Cardiac septum (tissue), 1 donor: ENCODE data around the gene ATP6AP1. TPM values are rescaled to one million over a fixed set of nuclear protein-coding genes. Genes with fewer than 3 reads are reported as not detected.
"Not testable (repeated sequence)": the region's sequence is repeated elsewhere in the genome, so short reads cannot be mapped to it uniquely, and the experiment has no call there.

Experiments
- DNase-seq: peaks from one replicate; pipeline ENCODE4 v3.0.0-alpha.2; 2020; ENCODE audit warnings: low spot score
- intact Hi-C: fragments of 100-400 bp; cut with DNase I; formaldehyde crosslinking; loops from one replicate; pipeline ENCODE4 v1.14.0; 2022
- total RNA-seq: library from RNA; stranded (reverse); fragmentation: NEBNext Ultra II Directional; extraction: Animal tissue kit (Norgen Biotek cat#: 25700); gene quantifications from one replicate; pipeline ENCODE4 v1.2.1, GENCODE V29; 2021
- donor health status: DM: no; HTN: no; CAD: no.

ATP6AP1 gene
- total RNA-seq, 1 donor from 2014 or later, result 86.1 TPM

- DNase-seq, result peak; percentile 92
- intact Hi-C loops, result loop anchor here (10.0 kb wide), 1 partner anchor 46 kb away; the partner anchor contains the start of gene FAM50A
Observed at GRCh38 chrX:154398668-154399526, 29.6 kb upstream of the ATP6AP1 start.

GRCh38 chrX:154399527-154400368 is 28.7 kb upstream of the ATP6AP1 start:
- intact Hi-C loops, result loop anchor here (10.0 kb wide), 1 partner anchor 45 kb away; the partner anchor contains the start of gene FAM50A
- DNase-seq, result no peak

- DNase-seq, intact Hi-C loops: not testable (repeated sequence)
Observed at GRCh38 chrX:154400369-154400817, 28.1 kb upstream of the ATP6AP1 start.

- intact Hi-C loops, result no loop called here
- DNase-seq, result no peak
Observed at GRCh38 chrX:154401045-154401799, 27.3 kb upstream of the ATP6AP1 start.

GRCh38 chrX:154401918-154402621 is 26.4 kb upstream of the ATP6AP1 start:
- intact Hi-C loops, result no loop called here
- DNase-seq, result no peak

GRCh38 chrX:154402622-154403127 is 25.8 kb upstream of the ATP6AP1 start:
- intact Hi-C loops, result no loop called here
- no peak for DNase-seq

- intact Hi-C loops, result no loop called here
- DNase-seq, result no peak
Observed at GRCh38 chrX:154403192-154403591, 25.3 kb upstream of the ATP6AP1 start.

GRCh38 chrX:154403858-154404257 is 24.6 kb upstream of the ATP6AP1 start:
- intact Hi-C loops, result no loop called here
- DNase-seq, result no peak

- intact Hi-C loops, result no loop called here
- DNase-seq, result no peak
Observed at GRCh38 chrX:154404625-154405192, 23.8 kb upstream of the ATP6AP1 start.

GRCh38 chrX:154408659-154409221 is 19.7 kb upstream of the ATP6AP1 start:
- intact Hi-C loops, result no loop called here

GRCh38 chrX:154409222-154409871 is 19.1 kb upstream of the ATP6AP1 start, which contains the start of gene DNASE1L1:
Gene DNASE1L1 (minus strand): TSS chrX:154409254. CDS start chrX:154405568, 3,686 bp downstream.
- peak; percentile 95 for DNase-seq
- intact Hi-C loops, result no loop called here

More at GRCh38 chrX:154408659-154409221, 19.7 kb upstream of the ATP6AP1 start:
- no peak for DNase-seq

GRCh38 chrX:154411981-154412340 is 16.5 kb upstream of the ATP6AP1 start:
- intact Hi-C loops, result no loop called here
- DNase-seq, result peak; percentile 86

GRCh38 chrX:154412468-154412867 is 16.0 kb upstream of the ATP6AP1 start:
- intact Hi-C loops, result no loop called here
- no peak for DNase-seq

- intact Hi-C loops, result no loop called here
- DNase-seq, result no peak
Observed at GRCh38 chrX:154413142-154413541, 15.3 kb upstream of the ATP6AP1 start.

GRCh38 chrX:154417157-154417556 is 11.3 kb upstream of the ATP6AP1 start:
- intact Hi-C loops, result no loop called here
- DNase-seq, result no peak

GRCh38 chrX:154419189-154419588 is 9.3 kb upstream of the ATP6AP1 start:
- no peak for DNase-seq
- intact Hi-C loops, result no loop called here

GRCh38 chrX:154419688-154420401 is 8.6 kb upstream of the ATP6AP1 start:
- intact Hi-C loops, result no loop called here
- DNase-seq, result no peak
